Right lobe of liver (tissue), 4 donors: Measurements from ENCODE around the gene MAGI1.

Experiments used
- POLR2A ChIP-seq: fragments of 450-650 bp; IDR thresholded peaks from one replicate; pipeline ENCODE4 v1.6.1; 2017; ENCODE audit warnings: antibody characterized with exemption, mild to moderate bottlenecking
- TF ChIP-seq, protein P1 (sequence below), 4 donors: fragments of 200-600 bp in 3 of 4; fragments of 450-650 bp in 1 of 4; IDR thresholded peaks; one replicate each; pipeline versions ENCODE4 v1.5.1 to v1.8.0; 2016 to 2022; ENCODE audit warnings: antibody characterized with exemption in 4 of 4, mild to moderate bottlenecking in 2 of 4
- donor health status: DM: no; HTN: no; CAD: no.
- donor health status: DM: no; HTN: no; CAD: no.
- donor health status: DM: no; HTN: yes; CAD: no.

DNA sequence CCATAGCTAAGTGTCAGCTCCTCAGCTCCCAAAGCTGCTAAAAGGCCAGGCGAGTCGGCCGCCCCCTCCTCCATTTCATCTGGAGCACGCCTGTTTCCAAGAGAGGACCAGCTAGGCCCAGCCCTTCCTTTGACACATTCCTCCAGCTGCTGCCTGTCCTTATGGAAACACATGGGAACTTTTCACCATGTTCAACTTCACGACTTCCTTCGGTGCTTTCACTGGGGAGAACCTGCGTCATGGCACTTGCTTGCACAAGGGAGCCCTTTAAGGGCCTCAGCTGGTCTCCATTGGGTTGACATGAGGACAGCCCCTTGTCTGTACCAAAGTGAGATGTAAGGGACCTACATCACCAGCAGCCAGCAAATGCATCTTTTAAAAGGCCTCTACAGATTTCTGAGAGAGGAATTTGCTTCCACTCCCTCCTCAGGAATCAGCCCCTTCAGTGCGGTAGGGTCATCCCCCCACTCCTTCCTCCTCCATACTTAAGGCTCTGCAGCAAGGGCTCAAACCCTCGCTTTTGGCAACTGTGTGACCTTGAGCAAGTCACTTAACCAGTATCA lies 2.1 kb downstream of the MAGI1 start:
- TF ChIP-seq, protein P1, sequence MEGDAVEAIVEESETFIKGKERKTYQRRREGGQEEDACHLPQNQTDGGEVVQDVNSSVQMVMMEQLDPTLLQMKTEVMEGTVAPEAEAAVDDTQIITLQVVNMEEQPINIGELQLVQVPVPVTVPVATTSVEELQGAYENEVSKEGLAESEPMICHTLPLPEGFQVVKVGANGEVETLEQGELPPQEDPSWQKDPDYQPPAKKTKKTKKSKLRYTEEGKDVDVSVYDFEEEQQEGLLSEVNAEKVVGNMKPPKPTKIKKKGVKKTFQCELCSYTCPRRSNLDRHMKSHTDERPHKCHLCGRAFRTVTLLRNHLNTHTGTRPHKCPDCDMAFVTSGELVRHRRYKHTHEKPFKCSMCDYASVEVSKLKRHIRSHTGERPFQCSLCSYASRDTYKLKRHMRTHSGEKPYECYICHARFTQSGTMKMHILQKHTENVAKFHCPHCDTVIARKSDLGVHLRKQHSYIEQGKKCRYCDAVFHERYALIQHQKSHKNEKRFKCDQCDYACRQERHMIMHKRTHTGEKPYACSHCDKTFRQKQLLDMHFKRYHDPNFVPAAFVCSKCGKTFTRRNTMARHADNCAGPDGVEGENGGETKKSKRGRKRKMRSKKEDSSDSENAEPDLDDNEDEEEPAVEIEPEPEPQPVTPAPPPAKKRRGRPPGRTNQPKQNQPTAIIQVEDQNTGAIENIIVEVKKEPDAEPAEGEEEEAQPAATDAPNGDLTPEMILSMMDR (IDR thresholded peaks at IDR 0.05): no peak
- TF ChIP-seq POLR2A: no peak
